HG03521 (cell line): ENCODE data around the gene PPME1.
A peak's percentile ranks its signal among the peaks of the same experiment; 100 is the strongest.
"Not testable (repeated sequence)": the region's sequence is repeated elsewhere in the genome, so short reads cannot be mapped to it uniquely, and the experiment has no call there.

ENCODE experiments used
- ATAC-seq: cut with Tn5 transposase; IDR thresholded peaks from one replicate; pipeline ENCODE4 v1.9.1; 2021; ENCODE audit warnings: mild to moderate bottlenecking, moderate library complexity; ENCODE audit not compliant: unreplicated experiment

PPME1 gene

GRCh38 chr11:74170694-74171629 lies at the start of gene PPME1, which contains the start of gene C2CD3:
Gene PPME1 (plus strand): TSS chr11:74171289. CDS start chr11:74171422, 133 bp downstream.
Gene C2CD3 (minus strand): TSS chr11:74171002. CDS start chr11:74170792, 210 bp downstream.
- ATAC-seq = peak; percentile 97

- no peak for ATAC-seq
These were observed 49.3 kb upstream of the PPME1 start for GRCh38 chr11:74121804-74122203.

- no peak for ATAC-seq
These were observed 48.1 kb upstream of the PPME1 start for GRCh38 chr11:74123008-74123448.

- ATAC-seq = not testable (repeated sequence)
These were observed 42.0 kb upstream of the PPME1 start for GRCh38 chr11:74129121-74129520.

- ATAC-seq = no peak
These were observed 38.3 kb upstream of the PPME1 start for GRCh38 chr11:74132833-74133232.

GRCh38 chr11:74133436-74133835 lies 37.7 kb upstream of the PPME1 start:
- no peak for ATAC-seq

- ATAC-seq = no peak
These were observed 36.4 kb upstream of the PPME1 start for GRCh38 chr11:74134661-74135060.

- no peak for ATAC-seq
These were observed 35.8 kb upstream of the PPME1 start for GRCh38 chr11:74135127-74135840.

- no peak for ATAC-seq
These were observed 33.1 kb upstream of the PPME1 start for GRCh38 chr11:74138021-74138420.

- ATAC-seq = no peak
These were observed 32.5 kb upstream of the PPME1 start for GRCh38 chr11:74138572-74138971.

GRCh38 chr11:74139151-74139918 lies 31.8 kb upstream of the PPME1 start:
- ATAC-seq = no peak

- not testable (repeated sequence) for ATAC-seq
These were observed 31.1 kb upstream of the PPME1 start for GRCh38 chr11:74139919-74140431.

- ATAC-seq = no peak
These were observed 29.8 kb upstream of the PPME1 start for GRCh38 chr11:74141241-74141695.

- no peak for ATAC-seq
These were observed 29.2 kb upstream of the PPME1 start for GRCh38 chr11:74141908-74142307.

- ATAC-seq = no peak
These were observed 28.5 kb upstream of the PPME1 start for GRCh38 chr11:74142624-74143023.

- ATAC-seq = no peak
These were observed 26.5 kb upstream of the PPME1 start for GRCh38 chr11:74144592-74144991.

- ATAC-seq = no peak
These were observed 23.7 kb upstream of the PPME1 start for GRCh38 chr11:74147199-74147929.

- ATAC-seq = no peak
These were observed 17.9 kb upstream of the PPME1 start for GRCh38 chr11:74153224-74153623.

GRCh38 chr11:74154620-74155281 lies 16.3 kb upstream of the PPME1 start:
- ATAC-seq = no peak
